ENCODE results near the gene TTC23L. TPM values are rescaled to one million over a fixed set of nuclear protein-coding genes. Genes with fewer than 3 reads are reported as not detected.
"Not testable (repeated sequence)": the region's sequence is repeated elsewhere in the genome, so short reads cannot be mapped to it uniquely, and the experiment has no call there.

Gene TTC23L
- total and polyA plus RNA-seq, 4 donors, result 0.62 to 6.1 (median 0.72) TPM; not detected in 1

DNA sequence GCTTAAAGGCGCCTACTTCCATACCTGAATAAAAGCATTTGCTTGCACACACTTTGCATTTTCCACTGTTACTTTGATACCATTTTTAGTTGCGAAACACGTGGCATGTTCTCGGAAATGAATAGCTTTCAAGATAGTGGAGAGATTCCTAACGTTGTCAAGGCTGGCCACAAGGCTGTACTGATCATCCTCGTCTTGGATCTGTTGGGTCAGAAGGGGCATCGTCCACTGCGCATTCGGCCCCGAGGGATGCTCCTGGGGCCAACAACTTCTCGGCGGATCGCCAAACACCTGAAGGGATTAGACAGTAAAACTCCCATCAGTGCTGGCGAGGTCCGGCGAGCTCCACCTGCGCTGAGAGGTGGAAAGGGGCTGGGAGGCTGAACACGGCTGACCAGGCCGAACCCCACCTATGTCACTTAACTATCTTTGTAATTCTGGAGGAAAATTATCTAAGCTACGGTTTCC is 75.7 kb downstream of the TTC23L start:
- Histone ChIP-seq H3K4me3 (ENCODE audit: low read length in 2 of 2) (peak overlapping the region; percentile 52), H3K27me3 (ENCODE audit: control insufficient read depth in 1 of 2, insufficient read depth in 2 of 2, low read length in 1 of 2) (no peaks in the 10 kb centered on the region), H3K9me3 (ENCODE audit: control insufficient read depth, low read length) (no peaks in the 10 kb centered on the region), H3K4me1 (ENCODE audit: control insufficient read depth in 1 of 2, insufficient read depth in 2 of 2, low read length in 2 of 2) (peaks cover 2% of the 10 kb centered on the region in 2 donors), H3K36me3 (ENCODE audit: control insufficient read depth in 1 of 2, insufficient read depth in 2 of 2, low read length in 1 of 2) (peaks cover 2 to 3% of the 10 kb centered on the region in 2 donors), H3K27ac (ENCODE audit: low read depth in 1 of 2, low read length in 2 of 2) (peak overlapping the region; percentile 0 to 72)
- intact Hi-C loops (cut with DNase I), result loop anchor here in 1 of 2 donors (1.0 kb wide), 1 partner anchor 15 kb away; the partner anchor contains the start of gene DNAJC21
- ATAC-seq (ENCODE audit: low FRiP score), result peak; percentile 15
- WGBS, 2 donors, result 2 to 3% methylated on average over 20 of the region's 20 CpGs
- peak in 1 of 2 donors; percentile 57 for DNase-seq

DNA sequence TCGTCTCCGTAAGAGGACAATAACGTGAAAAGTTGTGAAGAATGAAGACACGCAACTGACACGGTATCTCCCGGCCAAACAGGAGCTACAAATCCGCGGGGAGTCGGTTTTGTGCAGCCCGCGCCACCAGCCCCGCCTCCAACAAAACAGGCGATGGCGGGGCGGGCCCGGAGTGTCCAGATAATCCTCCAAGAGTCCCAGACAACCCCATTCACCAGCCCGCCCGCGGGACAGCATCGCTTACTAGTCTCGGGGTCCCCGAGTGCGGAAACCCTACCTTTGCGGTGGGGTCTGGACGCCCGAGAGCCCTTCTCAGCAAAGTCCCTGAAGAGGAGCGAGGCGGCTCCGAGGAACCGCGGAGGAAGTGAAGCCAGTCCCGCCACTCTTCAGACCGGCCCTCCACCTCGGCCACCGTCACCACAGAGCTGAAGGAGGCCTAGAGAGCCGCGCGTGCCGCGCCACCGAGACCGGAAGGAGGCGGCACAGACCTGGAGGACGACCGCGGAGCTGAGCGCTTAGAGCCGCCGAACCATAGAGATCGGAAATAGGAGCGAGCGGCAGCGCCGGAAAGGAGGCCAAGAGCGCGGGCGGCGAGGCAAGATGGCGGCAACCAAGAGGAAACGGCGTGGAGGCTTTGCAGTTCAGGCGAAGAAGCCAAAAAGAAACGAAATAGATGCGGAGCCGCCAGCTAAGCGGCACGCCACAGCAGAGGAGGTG is 76.3 kb downstream of the TTC23L start, which contains the start of the genes BRIX1 and RAD1:
Gene BRIX1 (plus strand): TSS at position 573 of the 717 bp plus-strand sequence. CDS start 28 bp downstream, at position 601.
Gene RAD1 (minus strand): TSS at position 366 of the 717 bp plus-strand sequence. CDS start 612 bp downstream, outside the sequence.
- Histone ChIP-seq H3K9me3 (ENCODE audit: control insufficient read depth, low read length) (no peaks in the 10 kb centered on the region), H3K27me3 (ENCODE audit: control insufficient read depth in 1 of 2, insufficient read depth in 2 of 2, low read length in 1 of 2) (no peaks in the 10 kb centered on the region), H3K27ac (ENCODE audit: low read depth in 1 of 2, low read length in 2 of 2) (peak within 1 kb of the TSS; percentile 0 to 73), H3K4me1 (ENCODE audit: control insufficient read depth in 1 of 2, insufficient read depth in 2 of 2, low read length in 2 of 2) (peaks cover 2% of the 10 kb centered on the region in 2 donors), H3K36me3 (ENCODE audit: control insufficient read depth in 1 of 2, insufficient read depth in 2 of 2, low read length in 1 of 2) (peaks cover 2 to 3% of the 10 kb centered on the region in 2 donors), H3K4me3 (ENCODE audit: low read length in 2 of 2) (peak within 1 kb of the TSS; percentile 62 to 64)
- ATAC-seq (ENCODE audit: low FRiP score) (peak; percentile 100), DNase-seq (peak; percentile 98 to 99)
- intact Hi-C loops (cut with DNase I), result loop anchor here in 1 of 2 donors (1.0 kb wide), 1 partner anchor 14 kb away; the partner anchor contains the start of gene DNAJC21
- WGBS, 2 donors, result 0% methylated on average over 67 of the region's 67 CpGs

DNA sequence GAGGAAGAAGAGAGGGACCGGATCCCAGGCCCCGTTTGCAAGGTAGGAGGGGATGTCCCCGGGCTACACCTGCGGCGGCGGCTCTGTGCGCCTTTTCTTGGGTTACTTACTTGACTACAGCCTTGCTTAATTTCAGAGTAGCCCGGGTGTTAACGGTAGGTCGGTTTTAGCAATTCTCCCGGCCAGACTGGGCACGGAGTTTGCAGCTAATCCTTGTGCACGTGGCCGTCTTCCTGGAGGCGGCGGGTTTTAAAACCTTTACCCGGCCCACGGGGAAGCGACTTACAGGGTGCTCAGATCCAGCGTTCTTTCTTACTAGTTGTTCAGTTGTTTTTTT is 76.9 kb downstream of the TTC23L start:
- no peak for ATAC-seq (ENCODE audit: low FRiP score)
- intact Hi-C loops (cut with DNase I), result loop anchor here in 1 of 2 donors (1.0 kb wide), 1 partner anchor 13 kb away; the partner anchor contains the start of gene DNAJC21
- WGBS, 2 donors, result 0% methylated on average over 20 of the region's 20 CpGs

DNA sequence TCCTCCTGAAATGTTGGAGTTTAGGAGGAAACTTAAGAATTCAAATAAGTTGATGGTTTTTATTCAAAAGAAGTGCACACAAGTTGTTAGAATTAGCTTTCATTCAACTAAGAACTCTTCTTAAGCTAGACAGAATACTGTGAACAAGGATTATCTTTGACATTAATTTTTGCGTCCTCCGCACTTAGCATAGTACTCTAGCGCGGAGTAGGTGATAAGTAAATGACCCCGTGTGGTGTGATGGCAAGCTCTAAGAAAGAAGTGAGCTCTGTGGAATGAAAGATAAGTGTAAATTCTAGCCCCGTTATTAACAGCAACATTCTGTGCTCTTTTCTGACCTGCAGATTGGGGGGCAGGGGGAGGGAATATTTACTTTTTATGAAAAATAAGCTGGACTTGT is 77.6 kb downstream of the TTC23L start:
- DNase-seq (no peak), ATAC-seq (ENCODE audit: low FRiP score) (no peak)
- intact Hi-C loops (cut with DNase I), result no loop called here
- Histone ChIP-seq H3K9me3 (ENCODE audit: control insufficient read depth, low read length) (no peaks in the 10 kb centered on the region), H3K4me1 (ENCODE audit: control insufficient read depth in 1 of 2, insufficient read depth in 2 of 2, low read length in 2 of 2) (peaks cover 2% of the 10 kb centered on the region in 2 donors), H3K36me3 (ENCODE audit: control insufficient read depth in 1 of 2, insufficient read depth in 2 of 2, low read length in 1 of 2) (no peaks in the 10 kb centered on the region), H3K4me3 (ENCODE audit: low read length in 2 of 2) (peak overlapping the region; percentile 62 to 64), H3K27ac (ENCODE audit: low read depth in 1 of 2, low read length in 2 of 2) (no peak overlapping the region), H3K27me3 (ENCODE audit: control insufficient read depth in 1 of 2, insufficient read depth in 2 of 2, low read length in 1 of 2) (no peaks in the 10 kb centered on the region)
- 25 to 29% methylated on average over 6 of the region's 6 CpGs for WGBS, 2 donors

More for the DNA sequence above, 76.9 kb downstream of the TTC23L start:
- Histone ChIP-seq H3K9me3 (ENCODE audit: control insufficient read depth, low read length) (no peaks in the 10 kb centered on the region), H3K27ac (ENCODE audit: low read depth in 1 of 2, low read length in 2 of 2) (peak overlapping the region in 1 of 2 donors; percentile 73), H3K4me3 (ENCODE audit: low read length in 2 of 2) (peak overlapping the region; percentile 62 to 64), H3K4me1 (ENCODE audit: control insufficient read depth in 1 of 2, insufficient read depth in 2 of 2, low read length in 2 of 2) (peaks cover 2% of the 10 kb centered on the region in 2 donors), H3K27me3 (ENCODE audit: control insufficient read depth in 1 of 2, insufficient read depth in 2 of 2, low read length in 1 of 2) (no peaks in the 10 kb centered on the region), H3K36me3 (ENCODE audit: control insufficient read depth in 1 of 2, insufficient read depth in 2 of 2, low read length in 1 of 2) (peaks cover under 1 to 2% of the 10 kb centered on the region in 2 donors)
- DNase-seq, result no peak

DNA sequence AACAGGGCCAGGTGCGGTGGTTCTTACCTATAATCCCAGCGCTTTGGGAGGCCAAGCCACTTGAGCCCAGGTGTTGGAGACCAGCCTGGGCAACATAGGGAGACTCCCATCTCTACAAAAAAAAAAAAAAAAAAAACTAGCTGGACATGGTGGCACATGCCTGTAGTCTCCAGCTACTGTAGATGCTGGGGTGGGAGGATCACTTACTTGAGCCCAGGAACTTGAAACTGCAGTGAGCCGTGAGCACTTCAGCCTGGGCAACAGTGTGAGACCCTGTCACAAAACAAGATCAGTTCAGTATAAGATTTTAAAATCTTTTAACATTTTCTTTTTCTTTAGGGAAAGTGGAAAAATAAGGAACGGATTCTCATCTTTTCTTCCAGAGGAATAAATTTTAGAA is 79.1 kb downstream of the TTC23L start:
- ATAC-seq (ENCODE audit: low FRiP score), result no peak
- H3K36me3 ChIP-seq (ENCODE audit: control insufficient read depth in 1 of 2, insufficient read depth in 2 of 2, low read length in 1 of 2), result no peaks in the 10 kb centered on the region
- H3K27ac ChIP-seq (ENCODE audit: low read depth in 1 of 2, low read length in 2 of 2), result no peak overlapping the region
- no peak overlapping the region for H3K4me3 ChIP-seq (ENCODE audit: low read length in 2 of 2)
- WGBS, 2 donors, result 77 to 83% methylated on average over 4 of the region's 4 CpGs
- no peak for DNase-seq
- intact Hi-C loops (cut with DNase I), result no loop called here
- peaks cover 2% of the 10 kb centered on the region in 2 donors for H3K4me1 ChIP-seq (ENCODE audit: control insufficient read depth in 1 of 2, insufficient read depth in 2 of 2, low read length in 2 of 2)
- H3K27me3 ChIP-seq (ENCODE audit: control insufficient read depth in 1 of 2, insufficient read depth in 2 of 2, low read length in 1 of 2), result no peaks in the 10 kb centered on the region
- no peaks in the 10 kb centered on the region for H3K9me3 ChIP-seq (ENCODE audit: control insufficient read depth, low read length)

DNA sequence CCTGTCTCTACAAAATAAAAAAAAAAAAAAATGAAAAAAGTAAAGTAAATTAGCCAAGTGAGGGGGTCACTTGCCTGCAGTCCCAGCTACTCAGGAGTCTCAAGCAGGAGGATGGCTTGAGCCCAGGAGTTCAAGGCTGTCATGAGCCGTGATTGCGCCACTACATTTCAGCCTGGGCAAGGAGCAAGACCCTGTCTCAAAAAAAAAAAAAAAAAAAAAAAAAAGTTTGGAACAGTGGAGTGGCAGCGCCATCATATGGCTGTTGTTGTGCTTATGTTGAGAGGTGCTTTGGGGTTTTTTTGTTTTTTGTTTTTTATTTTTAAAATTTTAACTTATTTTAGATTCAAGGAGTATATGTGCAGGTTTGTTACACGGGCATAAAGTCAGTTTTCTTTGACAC is 80.1 kb downstream of the TTC23L start:
- Histone ChIP-seq H3K4me1 (ENCODE audit: control insufficient read depth in 1 of 2, insufficient read depth in 2 of 2, low read length in 2 of 2) (peaks cover 2% of the 10 kb centered on the region in 2 donors), H3K36me3 (ENCODE audit: control insufficient read depth in 1 of 2, insufficient read depth in 2 of 2, low read length in 1 of 2) (no peaks in the 10 kb centered on the region), H3K27me3 (ENCODE audit: control insufficient read depth in 1 of 2, insufficient read depth in 2 of 2, low read length in 1 of 2) (no peaks in the 10 kb centered on the region), H3K9me3 (ENCODE audit: control insufficient read depth, low read length) (no peaks in the 10 kb centered on the region), H3K27ac (ENCODE audit: low read depth in 1 of 2, low read length in 2 of 2) (no peak overlapping the region), H3K4me3 (ENCODE audit: low read length in 2 of 2) (no peak overlapping the region)
- WGBS, 2 donors, result 75 to 76% methylated on average over 4 of the region's 4 CpGs
- intact Hi-C loops (cut with DNase I), result no loop called here
- no peak for ATAC-seq (ENCODE audit: low FRiP score)
- no peak for DNase-seq

DNA sequence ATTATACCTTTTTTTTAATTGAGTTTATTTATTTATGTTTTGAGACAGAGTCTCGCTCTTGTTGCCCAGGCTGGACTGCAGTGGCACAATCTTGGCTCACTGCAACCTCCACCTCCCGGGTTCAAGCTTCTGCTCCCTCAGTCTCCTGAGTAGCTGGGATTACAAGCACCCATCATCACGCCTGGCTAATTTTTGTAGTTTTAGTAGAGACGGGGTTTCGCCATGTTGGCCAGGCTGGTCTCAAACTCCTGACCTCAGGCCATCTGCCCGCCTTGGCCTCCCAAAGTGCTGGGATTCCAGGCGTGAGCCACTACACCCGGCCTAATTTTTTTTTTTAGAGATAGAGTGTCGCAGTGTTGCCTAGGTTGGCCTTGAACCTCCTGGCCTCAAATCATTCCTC is 84.3 kb downstream of the TTC23L start:
- H3K9me3 ChIP-seq (ENCODE audit: control insufficient read depth, low read length); H3K36me3 ChIP-seq (ENCODE audit: control insufficient read depth in 1 of 2, insufficient read depth in 2 of 2, low read length in 1 of 2); H3K4me3 ChIP-seq (ENCODE audit: low read length in 2 of 2); ATAC-seq (ENCODE audit: low FRiP score); H3K27me3 ChIP-seq (ENCODE audit: control insufficient read depth in 1 of 2, insufficient read depth in 2 of 2, low read length in 1 of 2); H3K27ac ChIP-seq (ENCODE audit: low read depth in 1 of 2, low read length in 2 of 2); intact Hi-C loops (cut with DNase I); H3K4me1 ChIP-seq (ENCODE audit: control insufficient read depth in 1 of 2, insufficient read depth in 2 of 2, low read length in 2 of 2); DNase-seq: not testable (repeated sequence)
- WGBS, 2 donors, result 93 to 94% methylated on average over 9 of the region's 9 CpGs

DNA sequence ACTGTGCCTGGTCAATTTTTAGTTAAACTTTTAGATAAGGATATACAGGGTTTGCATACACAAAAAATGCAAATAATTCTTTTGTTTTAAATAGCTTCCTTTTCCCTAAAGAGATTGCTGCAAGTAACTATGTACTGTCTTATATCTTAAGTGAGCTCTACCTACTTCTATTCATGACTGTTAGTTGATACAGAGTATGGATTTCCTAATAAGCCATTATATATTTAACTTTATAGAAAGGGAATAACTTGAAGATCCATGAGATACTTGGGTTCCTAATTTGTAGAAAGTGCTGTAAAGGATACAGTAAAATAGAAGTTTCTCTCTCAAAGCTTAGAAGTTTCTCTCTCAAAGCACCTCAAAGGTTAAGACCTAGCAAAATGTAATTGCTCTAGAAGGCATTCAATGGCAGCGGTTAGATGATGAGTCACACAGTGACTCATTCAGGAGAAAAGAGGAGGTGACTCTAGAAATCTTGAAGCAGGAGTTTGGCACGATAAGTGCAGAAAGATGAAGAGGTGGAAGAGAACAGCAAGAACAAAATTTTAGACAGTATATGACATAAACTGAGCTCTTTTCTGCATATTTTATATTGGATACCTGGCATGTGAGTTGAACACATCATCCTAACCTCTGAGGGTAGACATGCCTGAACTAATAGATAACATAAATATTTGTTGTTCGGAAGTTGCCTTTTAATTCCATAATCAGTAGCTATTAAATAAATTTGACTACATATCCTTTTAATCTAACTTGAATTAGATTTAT is 84.9 kb downstream of the TTC23L start:
- H3K9me3 ChIP-seq (ENCODE audit: control insufficient read depth, low read length), result no peaks in the 10 kb centered on the region
- no peaks in the 10 kb centered on the region for H3K4me1 ChIP-seq (ENCODE audit: control insufficient read depth in 1 of 2, insufficient read depth in 2 of 2, low read length in 2 of 2)
- WGBS, 2 donors, result 32% methylated on average over 3 of the region's 3 CpGs
- DNase-seq, result no peak
- H3K27ac ChIP-seq (ENCODE audit: low read depth in 1 of 2, low read length in 2 of 2), result no peak overlapping the region
- intact Hi-C loops (cut with DNase I), result no loop called here
- no peak for ATAC-seq (ENCODE audit: low FRiP score)
- H3K27me3 ChIP-seq (ENCODE audit: control insufficient read depth in 1 of 2, insufficient read depth in 2 of 2, low read length in 1 of 2), result no peaks in the 10 kb centered on the region
- H3K4me3 ChIP-seq (ENCODE audit: low read length in 2 of 2), result no peak overlapping the region
- H3K36me3 ChIP-seq (ENCODE audit: control insufficient read depth in 1 of 2, insufficient read depth in 2 of 2, low read length in 1 of 2), result no peaks in the 10 kb centered on the region
